ENCODE measurements around the gene SFXN4. TPM values are rescaled to one million over a fixed set of nuclear protein-coding genes. Genes with fewer than 3 reads are reported as not detected.
A peak's percentile ranks its signal among the peaks of the same experiment; 100 is the strongest.

Gene SFXN4
- total and polyA plus RNA-seq, 9 of the 15 experiments (the other 6 are each of a cell fraction or from before 2014, with no cell fraction given): 40.1 to 97.8 (median 54.5) TPM

DNA sequence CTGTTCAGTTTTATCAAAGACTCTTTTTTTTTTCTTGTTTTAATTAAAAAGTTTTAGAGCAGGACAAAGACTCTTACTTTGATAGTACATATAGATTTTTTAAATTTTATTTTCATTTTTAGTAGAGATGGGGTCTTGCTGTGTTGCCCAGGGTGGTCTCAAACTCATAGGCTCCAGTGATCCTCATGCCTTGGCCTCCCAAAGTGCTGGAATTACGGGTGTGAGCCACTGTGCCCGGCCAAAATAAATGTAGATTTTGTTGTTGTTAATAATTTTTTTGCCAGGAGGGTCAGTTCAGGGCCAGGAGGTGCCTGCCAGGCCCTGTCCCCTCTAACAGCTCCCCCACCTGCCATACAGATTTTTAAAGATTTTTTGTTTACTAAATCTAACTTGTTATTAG is 44.6 kb downstream of the SFXN4 start:
- intact Hi-C loops (cut with micrococcal nuclease) (no loop called here), in situ Hi-C loops (cut with MboI) (no loop called here)
- no peak for DNase-seq (ENCODE audit: extremely low read depth in 1 of 4, low spot score in 3 of 4)
- peaks cover 0 to 7% of the 10 kb centered on the region in 2 experiments; a peak in 2 of 5 replicates for H3K4me1 ChIP-seq (replicated peaks in 1 of 2; ENCODE audit: control insufficient read depth in 2 of 2, insufficient read depth in 2 of 2, low read length in 2 of 2)
- H3K9me1 ChIP-seq (ENCODE audit: control insufficient read depth, insufficient read depth, low read length): no peaks in the 10 kb centered on the region
- H3K4me3 ChIP-seq: no peak overlapping the region
- WGBS (ENCODE audit: insufficient coverage, low coverage, missing lambda C conversion rate): 31% methylated on average over 2 of the region's 2 CpGs
- ATAC-seq: no peak
- ChIA-PET CTCF (ENCODE audit: low intra/inter-chr PET ratio) (no interaction called here), POLR2A (interaction anchor here (0.5 to 0.7 kb wide), 2 partner anchors 8 to 12 kb away, joined by 3 to 5 read pairs; no protein-coding TSS in a partner anchor)
- no peaks in the 10 kb centered on the region for H3K79me2 ChIP-seq (ENCODE audit: control insufficient read depth, insufficient read depth, low read length)
- peak overlapping the region; percentile 73 for H2AFZ ChIP-seq (ENCODE audit: low read depth, low read length)
- TF ChIP-seq PTTG1 (tag; IDR thresholded peaks at IDR 0.05; ENCODE audit: low read depth) (no peak), ZNF707 (CRISPR knock-in tag; conservative IDR thresholded peaks at IDR 0.05) (no peak), PHF8 (IDR thresholded peaks at IDR 0.05; ENCODE audit: borderline replicate concordance, low read length) (no peak), ZNF121 (CRISPR knock-in tag; conservative IDR thresholded peaks at IDR 0.05) (peak; percentile 37; the same call in 1 of the 2 replicates), RBM25 (IDR thresholded peaks at IDR 0.05; ENCODE audit: low read depth, low read length, severe bottlenecking) (peak; percentile 57)
- H3K4me2 ChIP-seq (ENCODE audit: insufficient read depth, low read length): no peak overlapping the region
- H3K9ac ChIP-seq (ENCODE audit: insufficient read depth in 1 of 2, low read depth in 2 of 2, low read length in 2 of 2): peak overlapping the region in 1 of 2 experiments; percentile 43; a peak in 2 of 4 replicates
- peak overlapping the region; percentile 63 for H3K27ac ChIP-seq (ENCODE audit: extremely low read depth, low read depth, low read length)
- peaks cover 11% of the 10 kb centered on the region; the same call in 1 of the 3 replicates for H3K36me3 ChIP-seq (ENCODE audit: control insufficient read depth, insufficient read depth, low read length)
- no peaks in the 10 kb centered on the region for H3K27me3 ChIP-seq (ENCODE audit: control insufficient read depth in 2 of 2, insufficient read depth in 2 of 2, low read length in 2 of 2)
- H3K9me3 ChIP-seq (replicated peaks; ENCODE audit: control insufficient read depth, insufficient read depth, low read depth, low read length): no peaks in the 10 kb centered on the region
- no peaks in the 10 kb centered on the region for H4K20me1 ChIP-seq (replicated peaks; ENCODE audit: control insufficient read depth, insufficient read depth, low read length)
- no TSS peak for BruUV-seq (replicated peaks)
- no peak for FAIRE-seq

DNA sequence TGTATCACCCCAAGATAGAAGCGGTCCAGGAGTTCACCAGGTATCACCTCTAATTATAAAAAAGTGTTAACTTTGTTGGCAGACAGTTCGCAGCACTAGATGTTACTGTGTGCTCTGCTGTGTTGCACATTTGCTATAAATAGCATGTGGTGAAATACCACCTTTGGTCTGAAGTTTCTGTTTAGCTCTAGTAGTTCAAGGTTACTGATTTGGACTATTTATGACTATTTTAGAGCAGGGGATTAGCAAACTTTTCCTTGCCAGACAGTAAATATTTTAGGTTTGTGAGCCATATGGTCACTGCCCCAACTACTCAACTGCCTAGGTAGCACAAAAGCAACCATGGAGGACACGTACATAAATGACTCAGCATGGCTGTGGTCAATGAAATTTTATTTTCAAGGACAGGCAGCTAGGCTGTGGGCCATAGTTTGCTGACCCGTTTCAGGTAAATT is 45.1 kb downstream of the SFXN4 start:
- Histone ChIP-seq H4K20me1 (replicated peaks; ENCODE audit: control insufficient read depth, insufficient read depth, low read length) (no peaks in the 10 kb centered on the region), H3K9ac (ENCODE audit: insufficient read depth in 1 of 2, low read depth in 2 of 2, low read length in 2 of 2) (peak overlapping the region in 1 of 2 experiments; percentile 43; a peak in 2 of 4 replicates), H2AFZ (ENCODE audit: low read depth, low read length) (peak overlapping the region; percentile 73), H3K27ac (ENCODE audit: extremely low read depth, low read depth, low read length) (peak overlapping the region; percentile 63), H3K27me3 (ENCODE audit: control insufficient read depth in 2 of 2, insufficient read depth in 2 of 2, low read length in 2 of 2) (no peaks in the 10 kb centered on the region), H3K9me1 (ENCODE audit: control insufficient read depth, insufficient read depth, low read length) (no peaks in the 10 kb centered on the region), H3K4me1 (replicated peaks in 1 of 2; ENCODE audit: control insufficient read depth in 2 of 2, insufficient read depth in 2 of 2, low read length in 2 of 2) (peaks cover 0 to 7% of the 10 kb centered on the region in 2 experiments; a peak in 2 of 5 replicates), H3K4me2 (ENCODE audit: insufficient read depth, low read length) (peak overlapping the region; percentile 49; the same call in 1 of the 2 replicates), H3K9me3 (replicated peaks; ENCODE audit: control insufficient read depth, insufficient read depth, low read depth, low read length) (no peaks in the 10 kb centered on the region), H3K79me2 (ENCODE audit: control insufficient read depth, insufficient read depth, low read length) (no peaks in the 10 kb centered on the region), H3K36me3 (ENCODE audit: control insufficient read depth, insufficient read depth, low read length) (peaks cover 11% of the 10 kb centered on the region; the same call in 1 of the 3 replicates), H3K4me3 (no peak overlapping the region)
- peak in 2 of 4 experiments; percentile 17 to 47 for DNase-seq (ENCODE audit: extremely low read depth in 1 of 4, low spot score in 3 of 4)
- ChIA-PET POLR2A (interaction anchor here (0.5 to 1.8 kb wide), 3 partner anchors 9 to 11 kb away, joined by 3 to 8 read pairs (median 5); no protein-coding TSS in a partner anchor), CTCF (ENCODE audit: low intra/inter-chr PET ratio) (no interaction called here)
- ATAC-seq: peak; percentile 76
- FAIRE-seq: peak; percentile 89
- no TSS peak for BruUV-seq (replicated peaks)
- 46% methylated on average over 4 of the region's 4 CpGs for WGBS (ENCODE audit: insufficient coverage, low coverage, missing lambda C conversion rate)
- intact Hi-C loops (cut with micrococcal nuclease) (no loop called here), in situ Hi-C loops (cut with MboI) (no loop called here)
- TF ChIP-seq BACH1 (tag; IDR thresholded peaks at IDR 0.05) (peak; percentile 29; the same call in 1 of the 2 replicates), FOSL1 (tag; conservative IDR thresholded peaks at IDR 0.05) (peak; percentile 56), MTA1 (IDR thresholded peaks at IDR 0.05; ENCODE audit: borderline replicate concordance) (no peak), MAFK (IDR thresholded peaks at IDR 0.05; ENCODE audit: low read length) (peak; percentile 45; the same call in 1 of the 2 replicates), NFE2 (IDR thresholded peaks at IDR 0.05; ENCODE audit: low read depth) (peak; percentile 90)
- TF ChIP-seq, protein P1, sequence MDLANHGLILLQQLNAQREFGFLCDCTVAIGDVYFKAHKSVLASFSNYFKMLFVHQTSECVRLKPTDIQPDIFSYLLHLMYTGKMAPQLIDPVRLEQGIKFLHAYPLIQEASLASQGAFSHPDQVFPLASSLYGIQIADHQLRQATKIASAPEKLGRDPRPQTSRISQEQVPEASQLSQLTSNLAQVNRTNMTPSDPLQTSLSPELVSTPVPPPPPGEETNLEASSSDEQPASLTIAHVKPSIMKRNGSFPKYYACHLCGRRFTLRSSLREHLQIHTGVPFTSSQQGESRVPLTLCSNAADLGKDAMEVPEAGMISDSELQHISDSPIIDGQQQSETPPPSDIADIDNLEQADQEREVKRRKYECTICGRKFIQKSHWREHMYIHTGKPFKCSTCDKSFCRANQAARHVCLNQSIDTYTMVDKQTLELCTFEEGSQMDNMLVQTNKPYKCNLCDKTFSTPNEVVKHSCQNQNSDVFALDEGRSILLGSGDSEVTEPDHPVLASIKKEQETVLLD (IDR thresholded peaks at IDR 0.05): no peak
- TF ChIP-seq, protein P2, sequence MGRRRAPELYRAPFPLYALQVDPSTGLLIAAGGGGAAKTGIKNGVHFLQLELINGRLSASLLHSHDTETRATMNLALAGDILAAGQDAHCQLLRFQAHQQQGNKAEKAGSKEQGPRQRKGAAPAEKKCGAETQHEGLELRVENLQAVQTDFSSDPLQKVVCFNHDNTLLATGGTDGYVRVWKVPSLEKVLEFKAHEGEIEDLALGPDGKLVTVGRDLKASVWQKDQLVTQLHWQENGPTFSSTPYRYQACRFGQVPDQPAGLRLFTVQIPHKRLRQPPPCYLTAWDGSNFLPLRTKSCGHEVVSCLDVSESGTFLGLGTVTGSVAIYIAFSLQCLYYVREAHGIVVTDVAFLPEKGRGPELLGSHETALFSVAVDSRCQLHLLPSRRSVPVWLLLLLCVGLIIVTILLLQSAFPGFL (CRISPR knock-in tag; IDR thresholded peaks at IDR 0.05): no peak
- TF ChIP-seq, protein P3, sequence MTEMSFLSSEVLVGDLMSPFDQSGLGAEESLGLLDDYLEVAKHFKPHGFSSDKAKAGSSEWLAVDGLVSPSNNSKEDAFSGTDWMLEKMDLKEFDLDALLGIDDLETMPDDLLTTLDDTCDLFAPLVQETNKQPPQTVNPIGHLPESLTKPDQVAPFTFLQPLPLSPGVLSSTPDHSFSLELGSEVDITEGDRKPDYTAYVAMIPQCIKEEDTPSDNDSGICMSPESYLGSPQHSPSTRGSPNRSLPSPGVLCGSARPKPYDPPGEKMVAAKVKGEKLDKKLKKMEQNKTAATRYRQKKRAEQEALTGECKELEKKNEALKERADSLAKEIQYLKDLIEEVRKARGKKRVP (CRISPR knock-in tag; IDR thresholded peaks at IDR 0.05): no peak
